Vagina (tissue), 2 donors: Measurements from ENCODE around the gene LRRC47.

Source experiments
- POLR2A ChIP-seq, 2 donors: fragments of 450-650 bp; IDR thresholded peaks; one replicate each; pipeline ENCODE4 v1.6.1; 2017; ENCODE audit warnings: antibody characterized with exemption in 2 of 2, mild to moderate bottlenecking in 2 of 2, moderate library complexity in 2 of 2
- TF ChIP-seq, protein P1 (sequence below), 3 experiments: fragments of 450-650 bp in 2 of 3; fragments of 200-600 bp in 1 of 3; sonication (generic) in 1 of 3; IDR thresholded peaks; one replicate each; pipeline ENCODE4 v1.5.1; 2017 to 2019; ENCODE audit warnings: antibody characterized with exemption in 3 of 3, mild to moderate bottlenecking in 2 of 3, moderate library complexity in 2 of 3

DNA sequence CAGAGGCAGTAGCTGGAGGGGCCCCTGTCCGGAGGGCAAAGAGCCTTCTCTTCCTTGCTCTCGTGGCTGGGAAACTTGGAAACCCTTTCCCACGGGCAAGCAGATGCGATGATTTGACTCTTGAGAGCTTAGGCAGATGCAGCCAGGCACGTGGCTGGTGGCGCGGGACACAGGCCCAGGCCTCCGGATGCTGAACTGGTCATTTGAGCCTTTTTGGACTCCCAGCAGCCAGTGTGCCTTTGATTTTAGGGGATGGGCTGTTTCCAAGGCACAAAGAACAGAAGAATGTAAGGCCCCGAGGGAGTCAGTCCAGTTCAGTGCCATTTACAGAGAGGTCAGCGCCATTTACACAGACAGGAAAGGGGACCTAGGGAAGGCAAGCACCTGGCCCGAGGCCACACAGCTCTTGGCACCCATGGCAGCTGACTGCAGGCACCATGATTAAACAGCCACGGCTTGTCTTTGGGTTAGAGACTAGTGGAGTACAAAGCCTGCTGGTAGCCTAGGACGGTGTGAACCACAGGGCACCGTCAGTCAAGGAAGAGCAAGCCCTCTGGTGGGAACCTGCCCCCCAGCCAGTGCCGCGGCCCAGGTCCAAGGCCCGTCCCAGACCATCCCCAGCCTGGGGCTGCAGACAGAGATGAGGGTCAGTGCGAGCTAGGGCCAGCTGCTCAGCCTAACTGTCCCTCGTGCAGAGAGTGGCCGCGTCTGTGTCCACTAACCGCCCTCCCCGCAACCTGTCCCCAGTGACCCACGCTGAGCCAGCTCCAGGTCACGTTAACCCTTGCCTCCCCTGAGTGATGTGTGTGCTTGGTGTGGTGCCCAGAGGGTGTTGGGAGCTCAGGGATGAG is 64.5 kb downstream of the LRRC47 start:
- TF ChIP-seq, protein P1, sequence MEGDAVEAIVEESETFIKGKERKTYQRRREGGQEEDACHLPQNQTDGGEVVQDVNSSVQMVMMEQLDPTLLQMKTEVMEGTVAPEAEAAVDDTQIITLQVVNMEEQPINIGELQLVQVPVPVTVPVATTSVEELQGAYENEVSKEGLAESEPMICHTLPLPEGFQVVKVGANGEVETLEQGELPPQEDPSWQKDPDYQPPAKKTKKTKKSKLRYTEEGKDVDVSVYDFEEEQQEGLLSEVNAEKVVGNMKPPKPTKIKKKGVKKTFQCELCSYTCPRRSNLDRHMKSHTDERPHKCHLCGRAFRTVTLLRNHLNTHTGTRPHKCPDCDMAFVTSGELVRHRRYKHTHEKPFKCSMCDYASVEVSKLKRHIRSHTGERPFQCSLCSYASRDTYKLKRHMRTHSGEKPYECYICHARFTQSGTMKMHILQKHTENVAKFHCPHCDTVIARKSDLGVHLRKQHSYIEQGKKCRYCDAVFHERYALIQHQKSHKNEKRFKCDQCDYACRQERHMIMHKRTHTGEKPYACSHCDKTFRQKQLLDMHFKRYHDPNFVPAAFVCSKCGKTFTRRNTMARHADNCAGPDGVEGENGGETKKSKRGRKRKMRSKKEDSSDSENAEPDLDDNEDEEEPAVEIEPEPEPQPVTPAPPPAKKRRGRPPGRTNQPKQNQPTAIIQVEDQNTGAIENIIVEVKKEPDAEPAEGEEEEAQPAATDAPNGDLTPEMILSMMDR (IDR thresholded peaks at IDR 0.05), result no peak
- no peak for TF ChIP-seq POLR2A (IDR thresholded peaks at IDR 0.05)
